Activated B cell treated with CpG ODN at 0.5 μM for 24 hours (primary cell): ENCODE measurements around the gene MAN2B1. TPM values are rescaled to one million over a fixed set of nuclear protein-coding genes. Genes with fewer than 3 reads are reported as not detected.

Experiments used
- ATAC-seq: fragments of 200-7000 bp; cut with Tn5 transposase; one replicate; pipeline ENCODE4 v1.10.0; 2021; ENCODE audit warnings: low read depth, mild to moderate bottlenecking, moderate library complexity
- CTCF ChIA-PET: fragments of 350-600 bp; sonication (Branson Sonifier 250); formaldehyde crosslinking; loops from one replicate; lab custom pipeline; 2021; ENCODE audit warnings: antibody characterized with exemption; lab: Charles Lee
- POLR2A ChIA-PET: fragments of 350-600 bp; sonication (Branson Sonifier 250); formaldehyde crosslinking; loops from one replicate; lab custom pipeline; 2021; ENCODE audit warnings: antibody characterized with exemption; lab: Charles Lee
- DNase-seq: peaks from one replicate; pipeline ENCODE4 v3.0.0; 2022
- H3K27ac Mint-ChIP-seq: one replicate; pipeline ENCODE4 v1.8.0; 2020; ENCODE audit warnings: mixed read lengths
- H3K27me3 Mint-ChIP-seq: one replicate; pipeline ENCODE4 v1.8.0; 2021; ENCODE audit warnings: mixed read lengths
- H3K36me3 Mint-ChIP-seq: one replicate; pipeline ENCODE4 v1.8.0; 2021; ENCODE audit warnings: low read depth, mixed read lengths
- H3K4me1 Mint-ChIP-seq: one replicate; pipeline ENCODE4 v1.8.0; 2021; ENCODE audit warnings: mixed read lengths
- H3K4me3 Mint-ChIP-seq: one replicate; pipeline ENCODE4 v1.8.0; 2020; ENCODE audit warnings: mild to moderate bottlenecking, mixed read lengths
- H3K9me3 Mint-ChIP-seq: one replicate; pipeline ENCODE4 v1.8.0; 2020; ENCODE audit warnings: mixed read lengths
- CTCF ChIP-seq: fragments of 200-600 bp; IDR thresholded peaks from one replicate; pipeline ENCODE4 v1.8.0; 2022; ENCODE audit warnings: antibody characterized with exemption, mild to moderate bottlenecking
- intact Hi-C: fragments of 100-400 bp; cut with micrococcal nuclease; formaldehyde crosslinking; loops from one replicate; pipeline ENCODE4 v1.15.1; 2024
- total RNA-seq: library from RNA; stranded (reverse); gene quantifications from 2 replicates; pipeline ENCODE4 v1.2.3, GENCODE V29; 2022

MAN2B1 gene
- total RNA-seq, 1 donor from 2014 or later, result 291 TPM

- ATAC-seq (no peak), DNase-seq (no peak)
- POLR2A ChIA-PET, result no interaction called here
- TF ChIP-seq CTCF, result no peak
- peaks cover 26% of the 10 kb centered on the region for H3K4me1 Mint-ChIP-seq
- no peaks in the 10 kb centered on the region for H3K27me3 Mint-ChIP-seq
- H3K9me3 Mint-ChIP-seq, result no peaks in the 10 kb centered on the region
- H3K36me3 Mint-ChIP-seq, result peaks cover 82% of the 10 kb centered on the region
- H3K27ac Mint-ChIP-seq, result no peak overlapping the region
- intact Hi-C loops, result no loop called here
- no peak overlapping the region for H3K4me3 Mint-ChIP-seq
- CTCF ChIA-PET, result no interaction called here
Measured at GRCh38 chr19:12660980-12661379, 5.6 kb downstream of the MAN2B1 start.

GRCh38 chr19:12657966-12658365 is 8.6 kb downstream of the MAN2B1 start:
- POLR2A ChIA-PET, result interaction anchor here (0.6 to 1.5 kb wide), 5 partner anchors 9 to 442 kb away, joined by 3 to 21 read pairs (median 5); partner anchors contain the start of genes MAN2B1 and WDR83
- peaks cover 2% of the 10 kb centered on the region for H3K4me1 Mint-ChIP-seq
- DNase-seq, result no peak
- ATAC-seq, result no peak
- no peak overlapping the region for H3K27ac Mint-ChIP-seq
- H3K4me3 Mint-ChIP-seq, result no peak overlapping the region
- H3K36me3 Mint-ChIP-seq, result peaks cover 78% of the 10 kb centered on the region
- no peak for TF ChIP-seq CTCF
- intact Hi-C loops, result no loop called here
- no peaks in the 10 kb centered on the region for H3K9me3 Mint-ChIP-seq
- CTCF ChIA-PET, result no interaction called here
- H3K27me3 Mint-ChIP-seq, result no peaks in the 10 kb centered on the region

- intact Hi-C loops, result no loop called here
- Mint-ChIP-seq H3K36me3 (peaks cover 76% of the 10 kb centered on the region), H3K9me3 (no peaks in the 10 kb centered on the region), H3K27ac (no peak overlapping the region), H3K4me3 (no peak overlapping the region), H3K4me1 (peaks cover 2% of the 10 kb centered on the region), H3K27me3 (no peaks in the 10 kb centered on the region)
- DNase-seq (no peak), ATAC-seq (peak; percentile 54)
- no peak for TF ChIP-seq CTCF
- CTCF ChIA-PET, result no interaction called here
- POLR2A ChIA-PET, result interaction anchor here (0.7 to 1.5 kb wide), 3 partner anchors 9 to 82 kb away, joined by 3 to 21 read pairs (median 6); partner anchors contain the start of genes MAN2B1 and WDR83
Measured at GRCh38 chr19:12656899-12657571, 9.5 kb downstream of the MAN2B1 start.

GRCh38 chr19:12655546-12655945 is 11.0 kb downstream of the MAN2B1 start:
- ATAC-seq (no peak), DNase-seq (no peak)
- CTCF ChIA-PET, result interaction anchor here (1.2 kb wide), 1 partner anchor 16 kb away, joined by 4 read pairs; no protein-coding TSS in a partner anchor
- TF ChIP-seq CTCF, result no peak
- intact Hi-C loops, result no loop called here
- H3K4me1 Mint-ChIP-seq, result peaks cover 2% of the 10 kb centered on the region
- H3K9me3 Mint-ChIP-seq, result no peaks in the 10 kb centered on the region
- H3K36me3 Mint-ChIP-seq, result peaks cover 76% of the 10 kb centered on the region
- H3K27ac Mint-ChIP-seq, result no peak overlapping the region
- H3K27me3 Mint-ChIP-seq, result no peaks in the 10 kb centered on the region
- H3K4me3 Mint-ChIP-seq, result no peak overlapping the region
- POLR2A ChIA-PET, result interaction anchor here (0.7 kb wide), 1 partner anchor 503 kb away, joined by 3 read pairs; no protein-coding TSS in a partner anchor

- CTCF ChIA-PET, result no interaction called here
- no peak for DNase-seq
- TF ChIP-seq CTCF, result no peak
- Mint-ChIP-seq H3K27me3 (no peaks in the 10 kb centered on the region), H3K36me3 (peaks cover 60% of the 10 kb centered on the region), H3K4me3 (no peak overlapping the region), H3K4me1 (peaks cover 7% of the 10 kb centered on the region), H3K9me3 (no peaks in the 10 kb centered on the region), H3K27ac (no peak overlapping the region)
- ATAC-seq, result no peak
- intact Hi-C loops, result no loop called here
- POLR2A ChIA-PET, result interaction anchor here (0.6 kb wide), 1 partner anchor 19 kb away, joined by 3 read pairs; no protein-coding TSS in a partner anchor
Measured at GRCh38 chr19:12652219-12652618, 14.3 kb downstream of the MAN2B1 start.
